Esophagus (tissue), 2 donors: ENCODE results near the gene WNT3. TPM values are rescaled to one million over a fixed set of nuclear protein-coding genes. Genes with fewer than 3 reads are reported as not detected.

ENCODE experiments used
- H3K27ac ChIP-seq, 2 donors: one replicate each; pipeline ENCODE4 v1.5.1; 2013; ENCODE audit warnings: low read depth in 2 of 2, mild to moderate bottlenecking in 2 of 2, inconsistent platforms in 1 of 2, low read length in 1 of 2, moderate library complexity in 1 of 2
- H3K27me3 ChIP-seq, 2 donors: one replicate each; pipeline ENCODE4 v1.6.1; 2013; ENCODE audit warnings: low read length in 2 of 2, control low read depth in 1 of 2, mild to moderate bottlenecking in 1 of 2; ENCODE audit not compliant: insufficient read depth in 2 of 2, control insufficient read depth in 1 of 2
- H3K36me3 ChIP-seq, 2 donors: one replicate each; pipeline ENCODE4 v1.6.1; 2013; ENCODE audit warnings: low read length in 1 of 2; ENCODE audit not compliant: control insufficient read depth in 2 of 2, insufficient read depth in 2 of 2
- H3K4me1 ChIP-seq, 2 donors: one replicate each; pipeline ENCODE4 v1.6.1; 2013; ENCODE audit warnings: low read length in 1 of 2; ENCODE audit not compliant: control insufficient read depth in 2 of 2, insufficient read depth in 2 of 2
- H3K4me3 ChIP-seq, 2 donors: one replicate each; pipeline ENCODE4 v1.5.1; 2013; ENCODE audit warnings: low read length in 2 of 2, mild to moderate bottlenecking in 2 of 2, low read depth in 1 of 2, moderate library complexity in 1 of 2
- H3K9me3 ChIP-seq, 2 donors: one replicate each; pipeline ENCODE4 v1.6.1; 2013; ENCODE audit warnings: mild to moderate bottlenecking in 2 of 2, low read depth in 1 of 2, low read length in 1 of 2, moderate library complexity in 1 of 2; ENCODE audit not compliant: control insufficient read depth in 2 of 2, insufficient read depth in 1 of 2
- WGBS, 2 donors: extraction: QIAGEN DNeasy Blood & Tissue Kit; methylation state at CpG; one replicate each; pipeline ENCODE4 v1.1.7; 2013; 5-methylcytosine and 5-hydroxymethylcytosine counted together
- polyA plus RNA-seq, 2 donors: library from polyadenylated mRNA; stranded (reverse); fragments of 200-250 nt; gene quantifications; one replicate each; pipeline ENCODE4 v1.2.3, GENCODE V29; 2013
- donor health status: healthy with polysubstance abuse.
- donor health status: Bipolar disorder and iron deficiency.

Gene WNT3, protein sequence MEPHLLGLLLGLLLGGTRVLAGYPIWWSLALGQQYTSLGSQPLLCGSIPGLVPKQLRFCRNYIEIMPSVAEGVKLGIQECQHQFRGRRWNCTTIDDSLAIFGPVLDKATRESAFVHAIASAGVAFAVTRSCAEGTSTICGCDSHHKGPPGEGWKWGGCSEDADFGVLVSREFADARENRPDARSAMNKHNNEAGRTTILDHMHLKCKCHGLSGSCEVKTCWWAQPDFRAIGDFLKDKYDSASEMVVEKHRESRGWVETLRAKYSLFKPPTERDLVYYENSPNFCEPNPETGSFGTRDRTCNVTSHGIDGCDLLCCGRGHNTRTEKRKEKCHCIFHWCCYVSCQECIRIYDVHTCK
- polyA plus RNA-seq = 1 to 10 TPM in 1 of 2 donors, under 1 TPM in 1; 0.99 to 1.4 TPM

DNA sequence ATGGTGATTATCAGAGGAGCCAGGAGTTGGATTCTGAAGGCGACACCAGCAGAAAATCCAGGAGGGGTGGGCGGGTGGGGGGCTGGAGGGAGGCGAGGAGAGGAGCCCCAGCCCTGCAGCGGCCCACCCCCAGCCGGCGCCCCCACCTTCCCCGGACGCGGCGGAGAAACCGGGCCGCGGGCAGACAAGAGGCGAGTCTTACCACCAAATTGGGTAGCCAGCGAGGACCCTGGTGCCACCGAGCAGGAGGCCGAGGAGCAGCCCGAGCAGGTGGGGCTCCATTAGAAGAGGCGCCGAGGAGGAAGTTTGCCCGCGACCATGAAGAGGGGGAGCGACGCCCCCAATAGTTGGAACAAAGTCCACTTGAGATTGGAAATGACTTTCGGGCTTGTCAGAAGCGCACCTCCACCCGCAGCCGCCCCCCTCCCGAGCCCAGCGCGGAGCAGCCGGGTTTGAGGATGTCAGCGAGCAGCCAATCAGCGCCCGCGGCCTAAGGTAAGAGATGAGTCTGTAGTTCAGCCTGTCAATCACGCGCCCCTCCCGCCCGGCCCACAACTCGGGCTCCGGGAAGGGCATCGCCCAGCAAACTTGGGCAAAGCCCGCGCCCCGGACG is at the start of gene WNT3:
Gene WNT3 (minus strand): TSS at position 377 of the 613 bp plus-strand sequence. CDS start 95 bp downstream, at position 282.
- Histone ChIP-seq H3K4me1 (peaks cover 7 to 16% of the 10 kb centered on the region in 2 donors), H3K9me3 (peaks cover 0 to 2% of the 10 kb centered on the region in 2 donors), H3K4me3 (peak within 1 kb of the TSS; percentile 25 to 35), H3K36me3 (no peaks in the 10 kb centered on the region), H3K27ac (peak within 1 kb of the TSS in 1 of 2 donors; percentile 28), H3K27me3 (peaks cover 0 to 8% of the 10 kb centered on the region in 2 donors)
- WGBS, 2 donors = 1 to 3% methylated on average over 46 to 47 of the region's 47 CpGs

DNA sequence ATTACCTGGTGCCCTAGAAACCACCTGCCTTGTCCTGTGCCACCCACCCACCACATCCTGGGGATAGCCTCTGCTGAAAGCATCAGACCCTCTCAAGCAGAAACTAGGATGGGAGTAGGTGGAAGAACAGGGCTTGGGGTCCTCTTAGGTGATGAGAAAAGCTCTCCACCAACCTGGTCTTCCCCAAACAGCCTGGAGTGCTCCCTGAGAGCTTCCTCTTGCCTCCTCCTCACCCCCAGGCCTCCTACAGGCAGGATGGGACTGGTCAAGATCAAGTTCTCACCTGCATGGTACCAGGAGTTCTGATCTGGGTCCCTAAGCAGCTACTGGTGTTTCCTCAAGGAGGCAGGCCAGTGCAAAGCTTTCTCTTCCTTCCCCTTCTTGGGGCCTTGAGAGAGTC is 48.3 kb upstream of the WNT3 start:
- H3K36me3 ChIP-seq = no peaks in the 10 kb centered on the region
- no peak overlapping the region for H3K4me3 ChIP-seq
- no peaks in the 10 kb centered on the region for H3K4me1 ChIP-seq
- no peaks in the 10 kb centered on the region for H3K9me3 ChIP-seq
- no peak overlapping the region for H3K27ac ChIP-seq
- H3K27me3 ChIP-seq = no peaks in the 10 kb centered on the region

DNA sequence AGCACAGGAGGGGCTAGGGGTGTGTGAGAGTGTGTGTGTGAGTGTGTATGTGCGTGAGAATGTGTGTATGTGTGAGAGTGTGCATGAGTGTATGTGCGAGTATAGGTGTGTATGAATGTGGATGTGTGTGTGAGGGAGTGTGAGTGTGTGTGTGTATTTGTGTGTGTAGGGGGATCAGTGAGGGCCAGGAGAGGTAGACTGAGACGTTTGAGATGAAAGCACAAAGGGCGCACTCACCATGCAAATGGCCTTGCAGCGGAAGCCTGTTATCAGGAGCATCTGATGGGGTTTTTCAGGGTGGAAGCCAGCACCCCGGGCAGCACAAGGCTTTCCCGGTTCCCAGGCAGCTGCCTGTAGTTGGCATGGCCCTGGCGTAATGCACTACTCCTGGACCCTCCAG is 47.8 kb upstream of the WNT3 start:
- no peak overlapping the region for H3K4me3 ChIP-seq
- no peaks in the 10 kb centered on the region for H3K9me3 ChIP-seq
- H3K27ac ChIP-seq = no peak overlapping the region
- no peaks in the 10 kb centered on the region for H3K36me3 ChIP-seq
- no peaks in the 10 kb centered on the region for H3K4me1 ChIP-seq
- H3K27me3 ChIP-seq = no peaks in the 10 kb centered on the region
- WGBS, 2 donors = 71 to 79% methylated on average over 8 of the region's 8 CpGs

DNA sequence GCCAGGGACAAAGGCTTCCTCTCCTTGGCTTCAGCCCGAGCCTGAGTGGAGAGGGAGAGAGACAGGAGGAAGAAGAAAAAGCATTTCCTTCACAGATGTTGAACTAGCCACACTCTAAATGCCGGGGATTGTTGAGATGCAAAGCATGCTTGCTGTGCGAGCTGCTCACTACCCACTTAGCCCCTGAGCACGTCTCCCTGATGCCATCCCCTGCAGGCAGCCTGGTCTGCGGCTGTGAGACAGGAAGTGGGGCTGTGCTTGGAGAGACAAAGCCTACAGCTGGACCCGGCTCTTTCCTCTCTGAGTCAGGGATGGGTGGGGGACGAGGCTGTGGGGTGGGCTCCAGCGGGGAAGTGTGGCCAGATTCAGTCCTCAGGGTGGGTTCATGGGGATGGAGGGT is 46.6 kb upstream of the WNT3 start:
- no peak overlapping the region for H3K27ac ChIP-seq
- WGBS, 2 donors = 46 to 54% methylated on average over 8 of the region's 8 CpGs
- no peaks in the 10 kb centered on the region for H3K27me3 ChIP-seq
- no peak overlapping the region for H3K4me3 ChIP-seq
- no peaks in the 10 kb centered on the region for H3K36me3 ChIP-seq
- no peaks in the 10 kb centered on the region for H3K4me1 ChIP-seq
- H3K9me3 ChIP-seq = no peaks in the 10 kb centered on the region

DNA sequence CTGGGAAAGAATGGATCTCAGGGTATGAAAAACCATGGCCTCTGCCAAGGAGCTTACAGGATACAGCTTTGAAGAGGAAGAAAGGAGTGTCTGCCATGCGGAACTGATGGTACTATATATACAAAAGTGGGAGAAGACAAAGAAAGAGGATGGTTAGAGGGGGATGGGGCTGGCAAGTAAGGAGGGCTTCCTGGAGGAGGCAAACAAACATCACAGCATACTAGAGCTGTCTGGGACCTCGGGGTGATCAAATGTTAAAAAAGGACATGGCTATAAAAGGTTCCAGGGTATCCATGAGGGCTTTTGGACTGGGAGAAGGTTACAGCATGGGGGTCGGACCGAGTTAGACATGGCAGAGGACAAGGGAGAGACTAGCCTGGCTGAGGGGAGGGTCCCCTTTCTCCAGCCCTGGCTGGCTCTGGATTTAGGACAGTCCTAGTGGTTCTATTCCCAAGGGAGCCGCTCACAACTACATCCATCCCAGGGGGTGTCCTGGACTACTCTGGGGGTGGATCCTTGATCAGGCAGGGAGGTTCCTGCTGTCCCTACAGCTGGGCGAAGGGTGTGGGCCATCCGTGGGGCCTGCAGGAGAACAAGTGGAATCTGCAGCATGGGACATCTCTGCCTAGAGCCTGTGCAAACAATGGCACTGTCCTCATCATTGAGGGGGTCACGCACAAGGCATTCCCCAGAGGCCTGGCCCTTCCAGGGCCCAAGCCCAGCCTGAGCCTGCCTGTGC is 45.1 kb upstream of the WNT3 start:
- Histone ChIP-seq H3K4me3 (no peak overlapping the region), H3K36me3 (no peaks in the 10 kb centered on the region), H3K27me3 (no peaks in the 10 kb centered on the region), H3K4me1 (no peaks in the 10 kb centered on the region), H3K27ac (no peak overlapping the region), H3K9me3 (no peaks in the 10 kb centered on the region)
- WGBS, 2 donors = 82 to 85% methylated on average over 8 of the region's 8 CpGs

DNA sequence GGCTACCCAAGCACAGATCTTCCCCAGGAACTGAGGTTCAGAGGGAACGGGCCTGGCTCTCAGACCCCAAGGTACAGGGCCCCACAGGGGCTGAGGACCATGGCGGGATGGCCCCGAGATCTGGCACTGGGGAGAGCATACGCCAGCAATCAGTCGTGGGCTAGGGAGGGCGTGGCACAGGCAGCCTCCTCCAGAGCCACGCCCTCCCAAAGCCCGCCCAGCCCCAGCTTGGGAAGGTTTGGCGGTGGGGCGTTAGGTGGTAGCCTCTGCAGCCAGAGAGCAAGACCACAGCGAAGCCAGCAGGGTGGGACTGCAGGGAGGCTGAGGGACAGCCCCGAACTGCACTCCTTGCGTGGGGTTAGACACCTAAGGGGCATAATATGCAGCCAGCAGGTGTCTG is 44.5 kb upstream of the WNT3 start:
- Histone ChIP-seq H3K27me3 (no peaks in the 10 kb centered on the region), H3K9me3 (no peaks in the 10 kb centered on the region), H3K4me3 (no peak overlapping the region), H3K4me1 (no peaks in the 10 kb centered on the region), H3K27ac (no peak overlapping the region), H3K36me3 (no peaks in the 10 kb centered on the region)
- 35 to 43% methylated on average over 13 of the region's 13 CpGs for WGBS, 2 donors

DNA sequence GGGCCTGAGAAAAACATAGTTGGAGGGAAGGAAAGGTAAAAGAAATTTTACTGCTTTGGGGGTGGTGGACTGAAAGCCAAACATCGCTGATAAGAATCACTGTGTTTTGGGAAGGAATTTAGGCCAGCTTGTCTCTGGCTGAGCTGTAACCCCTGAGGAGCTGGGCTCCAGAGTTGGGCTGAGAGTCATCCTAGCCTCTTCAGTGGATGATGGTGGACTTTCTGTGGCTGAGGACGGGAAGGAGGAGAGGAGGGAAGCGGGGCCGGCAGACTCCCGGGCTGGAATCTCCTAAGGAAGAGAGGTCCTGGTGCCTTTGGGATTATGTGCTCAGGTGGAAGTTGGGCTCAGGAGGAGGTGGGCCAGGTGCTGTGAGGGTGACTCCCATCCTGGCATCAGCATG is 41.5 kb upstream of the WNT3 start:
- no peak overlapping the region for H3K4me3 ChIP-seq

DNA sequence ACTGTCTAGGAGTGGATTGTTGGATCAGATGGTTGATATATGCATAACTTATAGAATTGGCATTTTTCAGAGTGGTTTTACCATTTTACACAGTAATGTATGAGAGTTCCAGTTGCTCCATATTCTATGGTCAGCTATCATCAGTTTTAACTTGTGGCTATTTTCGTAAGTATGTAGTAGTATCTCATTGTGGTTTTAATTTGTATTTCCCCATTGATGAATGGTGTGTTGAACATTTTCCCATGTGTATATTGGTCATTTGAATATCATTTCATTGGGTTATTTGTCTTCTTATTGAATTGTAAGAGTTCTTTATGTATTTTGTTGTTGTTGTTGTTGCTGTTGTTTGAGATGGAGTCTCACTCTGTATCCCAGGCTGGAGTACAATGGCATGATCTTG is 39.1 kb upstream of the WNT3 start:
- 93 to 95% methylated on average over 1 of the region's 1 CpG for WGBS, 2 donors
- Histone ChIP-seq H3K4me1 (no peaks in the 10 kb centered on the region), H3K27me3 (no peaks in the 10 kb centered on the region), H3K36me3 (no peaks in the 10 kb centered on the region), H3K9me3 (no peaks in the 10 kb centered on the region), H3K4me3 (no peak overlapping the region), H3K27ac (no peak overlapping the region)

More for the DNA sequence above, 41.5 kb upstream of the WNT3 start:
- Histone ChIP-seq H3K9me3 (no peaks in the 10 kb centered on the region), H3K4me1 (no peaks in the 10 kb centered on the region), H3K36me3 (no peaks in the 10 kb centered on the region), H3K27ac (no peak overlapping the region), H3K27me3 (no peaks in the 10 kb centered on the region)
- WGBS, 2 donors = 78 to 85% methylated on average over 5 of the region's 5 CpGs

DNA sequence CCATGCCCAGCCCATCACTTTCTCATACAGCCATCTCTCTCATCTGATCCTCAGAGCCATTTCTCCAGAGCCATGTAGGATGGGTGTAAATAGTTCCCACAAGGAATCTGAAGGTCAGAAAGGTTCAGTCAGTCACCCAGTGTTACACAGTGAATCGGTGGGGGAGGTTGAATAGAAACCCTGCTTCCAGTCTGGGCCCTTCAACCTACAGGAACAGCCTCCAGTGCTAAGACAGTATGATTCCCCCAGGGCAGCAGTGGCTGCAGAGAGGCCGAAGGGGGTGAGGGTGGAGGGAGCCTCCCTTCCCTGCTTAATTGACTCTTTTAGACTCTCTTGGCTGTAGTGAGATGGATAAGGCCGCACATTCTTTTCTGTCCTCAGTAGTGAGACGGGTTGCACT is 36.5 kb upstream of the WNT3 start:
- Histone ChIP-seq H3K4me1 (peaks cover 5 to 7% of the 10 kb centered on the region in 2 donors), H3K27ac (no peak overlapping the region), H3K4me3 (no peak overlapping the region), H3K36me3 (no peaks in the 10 kb centered on the region), H3K9me3 (no peaks in the 10 kb centered on the region), H3K27me3 (no peaks in the 10 kb centered on the region)
- 75 to 81% methylated on average over 4 of the region's 4 CpGs for WGBS, 2 donors
